Sigmoid colon (tissue), 7 donors: ENCODE data around the gene CEACAM4. TPM values are rescaled to one million over a fixed set of nuclear protein-coding genes. Genes with fewer than 3 reads are reported as not detected.

ENCODE experiments used
- DNase-seq: peaks from one replicate; pipeline ENCODE4 v3.0.0-alpha.2; 2019
- H3K27ac ChIP-seq, 4 donors: fragments of 200-600 bp; sonication (generic); one replicate each; pipeline ENCODE4 v1.5.1; 2016 to 2019; ENCODE audit warnings: mild to moderate bottlenecking in 1 of 4
- H3K27me3 ChIP-seq, 3 donors: fragments of 200-600 bp; sonication (generic); one replicate each; pipeline ENCODE4 v1.5.1; 2019; ENCODE audit warnings: mild to moderate bottlenecking in 1 of 3
- H3K36me3 ChIP-seq, 4 donors: fragments of 200-600 bp; sonication (generic); one replicate each; pipeline ENCODE4 v1.5.1; 2016 to 2019
- H3K4me1 ChIP-seq, 4 donors: fragments of 200-600 bp; sonication (generic); one replicate each; pipeline ENCODE4 v1.5.1; 2017 to 2019
- H3K4me3 ChIP-seq, 4 donors: fragments of 200-600 bp; sonication (generic); one replicate each; pipeline ENCODE4 v1.5.1; 2017 to 2019; ENCODE audit warnings: mild to moderate bottlenecking in 2 of 4, moderate library complexity in 1 of 4
- H3K9me3 ChIP-seq, 4 donors: fragments of 200-600 bp in 3 of 4; sonication (generic) in 3 of 4; one replicate each; pipeline versions ENCODE4 v1.5.1 to v1.6.1; 2013 to 2019
- CTCF ChIP-seq, 4 experiments: fragments of 450-650 bp in 3 of 4; fragments of 200-600 bp in 1 of 4; IDR thresholded peaks; one replicate each; pipeline ENCODE4 v1.5.1; 2016 to 2019; ENCODE audit warnings: antibody characterized with exemption in 4 of 4, mild to moderate bottlenecking in 3 of 4, moderate library complexity in 2 of 4
- EP300 ChIP-seq, 4 donors: sonication (generic); formaldehyde crosslinking; IDR thresholded peaks; one replicate each; pipeline ENCODE4 v1.6.1; 2017; ENCODE audit warnings: antibody characterized with exemption in 4 of 4
- POLR2A ChIP-seq, 2 donors: fragments of 450-650 bp; IDR thresholded peaks; one replicate each; pipeline ENCODE4 v1.6.1; 2016; ENCODE audit warnings: antibody characterized with exemption in 2 of 2, mild to moderate bottlenecking in 2 of 2, moderate library complexity in 2 of 2
- POLR2AphosphoS5 ChIP-seq, 4 donors: sonication (generic); formaldehyde crosslinking; IDR thresholded peaks; one replicate each; pipeline ENCODE4 v1.6.1; 2017; ENCODE audit warnings: antibody characterized with exemption in 4 of 4
- WGBS, 2 donors: extraction: QIAGEN DNeasy Blood & Tissue Kit; methylation state at CpG; one replicate each; pipeline ENCODE4 v1.1.7; 2013; 5-methylcytosine and 5-hydroxymethylcytosine counted together
- intact Hi-C: fragments of 100-400 bp; cut with DNase I; formaldehyde crosslinking; loops from one replicate; pipeline ENCODE4 v1.15.1; 2023
- polyA plus RNA-seq, 3 donors: library from polyadenylated mRNA; stranded (reverse); fragments of 200-250 nt; gene quantifications; one replicate each; pipeline ENCODE4 v1.2.3, GENCODE V29; 2013
- total RNA-seq, 4 donors: library from RNA; depleted of rRNA; stranded (reverse); fragments of >200 nt; gene quantifications; one replicate each; pipeline ENCODE4 v1.1.0, GENCODE V29; 2016
- donor health status: healthy with polysubstance abuse.
- donor health status: Bipolar disorder and iron deficiency.
- donor health status: healthy.

CEACAM4 gene
- total RNA-seq, result 1 to 10 TPM in 2 of 4 donors, not detected in 2; 1.9 to 3.6 TPM
- 1 to 10 TPM in 1 of 3 donors, not detected in 2; 1.6 TPM for polyA plus RNA-seq

GRCh38 chr19:41626877-41627276 lies at the start of gene CEACAM4:
TSS of gene CEACAM4 (minus strand) at chr19:41627074. CDS start at chr19:41626963, 111 bp downstream.
- intact Hi-C loops, result no loop called here
- no peaks in the 10 kb centered on the region for H3K36me3 ChIP-seq
- peak within 1 kb of the TSS in 2 of 4 donors; percentile 21 to 25 for H3K4me3 ChIP-seq
- DNase-seq, result no peak
- peaks cover 0 to 2% (median 0%) of the 10 kb centered on the region in 4 donors for H3K4me1 ChIP-seq
- H3K9me3 ChIP-seq, result peaks cover 0 to 5% (median under 1%) of the 10 kb centered on the region in 4 donors
- 25 to 27% methylated on average over 7 of the region's 7 CpGs for WGBS, 2 donors
- TF ChIP-seq POLR2AphosphoS5 (IDR thresholded peaks at IDR 0.05) (peak in 2 of 4 donors; percentile 41 to 49), POLR2A (IDR thresholded peaks at IDR 0.05) (no peak)
- peaks cover 0 to 24% (median 0%) of the 10 kb centered on the region in 3 donors for H3K27me3 ChIP-seq
- no peak within 1 kb of the TSS for H3K27ac ChIP-seq

GRCh38 chr19:41671486-41671885 lies 44.6 kb upstream of the CEACAM4 start:
- intact Hi-C loops, result no loop called here
- 23 to 72% methylated on average over 5 of the region's 5 CpGs for WGBS, 2 donors

GRCh38 chr19:41670755-41671154 lies 43.9 kb upstream of the CEACAM4 start:
- peaks cover 0 to 50% (median 8%) of the 10 kb centered on the region in 3 donors for H3K27me3 ChIP-seq
- no peaks in the 10 kb centered on the region for H3K4me1 ChIP-seq
- no peaks in the 10 kb centered on the region for H3K36me3 ChIP-seq
- intact Hi-C loops, result no loop called here
- peaks cover 5 to 10% (median 6%) of the 10 kb centered on the region in 4 donors for H3K9me3 ChIP-seq
- H3K27ac ChIP-seq, result no peak overlapping the region
- no peak for TF ChIP-seq CTCF (IDR thresholded peaks at IDR 0.05)
- TF ChIP-seq POLR2AphosphoS5 (IDR thresholded peaks at IDR 0.05), result no peak
- TF ChIP-seq EP300 (IDR thresholded peaks at IDR 0.05), result no peak
- no peak for TF ChIP-seq POLR2A (IDR thresholded peaks at IDR 0.05)
- DNase-seq, result no peak
- no peak overlapping the region for H3K4me3 ChIP-seq

More at GRCh38 chr19:41671486-41671885, 44.6 kb upstream of the CEACAM4 start:
- TF ChIP-seq POLR2AphosphoS5 (IDR thresholded peaks at IDR 0.05) (no peak), CTCF (IDR thresholded peaks at IDR 0.05) (no peak), POLR2A (IDR thresholded peaks at IDR 0.05) (no peak), EP300 (IDR thresholded peaks at IDR 0.05) (no peak)
- Histone ChIP-seq H3K4me1 (no peaks in the 10 kb centered on the region), H3K36me3 (no peaks in the 10 kb centered on the region), H3K27me3 (peaks cover 0 to 52% (median 8%) of the 10 kb centered on the region in 3 donors), H3K4me3 (no peak overlapping the region), H3K27ac (no peak overlapping the region), H3K9me3 (peaks cover 0 to 4% (median 0%) of the 10 kb centered on the region in 4 donors)
- no peak for DNase-seq

- no peaks in the 10 kb centered on the region for H3K4me1 ChIP-seq
- peaks cover 0 to 38% (median 8%) of the 10 kb centered on the region in 3 donors for H3K27me3 ChIP-seq
- no peak for DNase-seq
- intact Hi-C loops, result no loop called here
- no peaks in the 10 kb centered on the region for H3K36me3 ChIP-seq
- H3K27ac ChIP-seq, result no peak overlapping the region
- peaks cover 7 to 15% (median 9%) of the 10 kb centered on the region in 4 donors for H3K9me3 ChIP-seq
- no peak for TF ChIP-seq POLR2A (IDR thresholded peaks at IDR 0.05)
- TF ChIP-seq EP300 (IDR thresholded peaks at IDR 0.05), result no peak
- no peak for TF ChIP-seq CTCF (IDR thresholded peaks at IDR 0.05)
- 20 to 58% methylated on average over 1 of the region's 1 CpG for WGBS, 2 donors
- H3K4me3 ChIP-seq, result no peak overlapping the region
Observed at GRCh38 chr19:41668315-41668714, 41.4 kb upstream of the CEACAM4 start.

GRCh38 chr19:41666075-41666474 lies 39.2 kb upstream of the CEACAM4 start:
- Histone ChIP-seq H3K4me3 (no peak overlapping the region), H3K27me3 (peaks cover 0 to 17% (median 8%) of the 10 kb centered on the region in 3 donors), H3K27ac (no peak overlapping the region), H3K9me3 (peaks cover 7 to 21% (median 9%) of the 10 kb centered on the region in 4 donors), H3K4me1 (no peaks in the 10 kb centered on the region), H3K36me3 (no peaks in the 10 kb centered on the region)
- TF ChIP-seq EP300 (IDR thresholded peaks at IDR 0.05) (no peak), CTCF (IDR thresholded peaks at IDR 0.05) (no peak), POLR2A (IDR thresholded peaks at IDR 0.05) (no peak), POLR2AphosphoS5 (IDR thresholded peaks at IDR 0.05) (no peak)
- DNase-seq, result no peak
- intact Hi-C loops, result no loop called here
- 72 to 80% methylated on average over 2 of the region's 2 CpGs for WGBS, 2 donors
